Adipose tissue (tissue), 3 donors: ENCODE results near the gene OSER1. TPM values are rescaled to one million over a fixed set of nuclear protein-coding genes. Genes with fewer than 3 reads are reported as not detected.

Experiments used
- H3K27ac ChIP-seq: one replicate; pipeline ENCODE4 v1.5.1; 2013; ENCODE audit warnings: low read depth, low read length
- WGBS, 3 donors: extraction: QIAGEN DNeasy Blood & Tissue Kit; methylation state at CpG; one replicate each; pipeline ENCODE4 v1.1.7; 2013; 5-methylcytosine and 5-hydroxymethylcytosine counted together
- polyA plus RNA-seq, 3 donors: library from polyadenylated mRNA; stranded (reverse); fragments of 200-250 nt; gene quantifications; one replicate each; pipeline ENCODE4 v1.2.3, GENCODE V29; 2013
- donor health status: healthy with polysubstance abuse.
- donor health status: Bipolar disorder and iron deficiency.
- donor health status: healthy.

The OSER1 gene
- polyA plus RNA-seq, 3 donors = 18.8 to 28.9 (median 28.6) TPM

GRCh38 chr20:44166008-44166407 is 44.6 kb downstream of the OSER1 start:
- WGBS, 3 donors = 47 to 58% (median 57%) methylated on average over 4 of the region's 4 CpGs
- no peak overlapping the region for H3K27ac ChIP-seq

DNA sequence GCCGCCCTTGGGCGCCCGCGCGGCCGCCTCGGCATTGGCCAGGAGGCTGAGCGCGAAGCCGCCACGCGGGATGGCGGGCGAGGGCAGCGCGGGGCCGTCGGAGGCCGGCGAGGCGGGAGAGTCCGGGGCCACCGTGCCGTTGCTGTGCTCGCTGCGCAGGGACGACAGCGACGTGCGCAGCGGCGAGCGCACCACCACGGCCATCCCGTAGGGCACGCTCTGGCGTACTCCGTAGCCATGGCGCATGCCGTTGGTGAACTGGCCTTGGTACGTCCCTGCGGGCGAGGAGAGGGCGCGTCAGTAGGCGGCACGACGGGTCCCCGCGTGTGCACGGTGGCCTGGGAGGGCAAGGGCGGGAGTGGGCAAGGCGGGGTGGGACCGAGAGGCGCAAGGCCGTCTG is 50.4 kb downstream of the OSER1 start:
- 56 to 65% (median 58%) methylated on average over 55 to 56 of the region's 56 CpGs for WGBS, 3 donors
- H3K27ac ChIP-seq = no peak overlapping the region

- 68 to 75% (median 73%) methylated on average over 49 to 50 of the region's 50 CpGs for WGBS, 3 donors
- no peak overlapping the region for H3K27ac ChIP-seq
These were observed 50.9 kb downstream of the OSER1 start for GRCh38 chr20:44159711-44160110.

- no peak overlapping the region for H3K27ac ChIP-seq
- WGBS, 3 donors = 56 to 91% (median 91%) methylated on average over 2 of the region's 2 CpGs
These were observed 51.4 kb downstream of the OSER1 start for GRCh38 chr20:44159125-44159524.

- no peak overlapping the region for H3K27ac ChIP-seq
- WGBS, 3 donors = 89 to 96% (median 90%) methylated on average over 5 of the region's 5 CpGs
These were observed 53.5 kb downstream of the OSER1 start for GRCh38 chr20:44157061-44157460.

DNA sequence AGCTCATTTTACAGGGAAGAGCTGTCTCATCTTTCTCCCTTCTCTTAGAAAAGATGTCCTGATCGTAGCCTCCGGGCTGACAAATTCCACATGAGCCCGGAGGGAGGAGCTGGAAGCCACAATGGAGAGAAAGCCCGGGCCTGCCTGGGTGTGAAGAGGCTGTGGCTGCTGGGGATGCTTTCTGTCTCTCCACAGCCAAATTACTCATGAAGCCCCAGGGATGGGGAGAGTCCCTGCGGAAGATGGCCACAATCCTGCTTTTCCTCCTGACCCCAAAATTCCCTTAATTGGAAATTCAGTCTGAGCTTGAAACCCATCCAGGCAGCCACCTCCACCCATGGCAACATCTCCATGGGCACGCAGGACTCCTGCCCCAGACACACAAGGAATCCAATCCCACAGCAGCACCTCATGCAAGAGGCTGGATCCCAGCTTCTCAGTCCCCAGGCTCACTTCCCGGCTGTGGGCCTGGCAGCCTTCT is 56.0 kb downstream of the OSER1 start:
- 50 to 58% (median 55%) methylated on average over 7 of the region's 7 CpGs for WGBS, 3 donors
- H3K27ac ChIP-seq = no peak overlapping the region

DNA sequence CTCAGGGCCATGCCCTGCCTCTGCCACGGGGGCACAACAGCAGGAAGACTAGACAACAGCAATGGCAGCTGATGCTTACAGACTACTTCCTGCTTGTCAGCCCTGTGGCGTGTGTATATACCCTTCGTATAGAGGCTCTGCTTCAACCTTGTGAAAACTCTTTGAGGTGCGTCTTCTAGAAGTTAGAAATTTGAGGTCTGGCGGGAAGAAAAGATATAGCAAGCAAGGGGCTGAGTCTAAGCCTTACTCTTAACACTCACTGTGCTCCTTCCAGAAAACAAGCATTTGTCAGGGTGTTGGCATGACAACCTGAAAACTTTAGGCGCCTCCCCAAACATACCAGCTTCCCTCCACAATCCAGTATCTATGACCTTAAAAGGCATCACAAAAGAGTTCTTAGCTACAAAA is 56.9 kb downstream of the OSER1 start:
- no peak overlapping the region for H3K27ac ChIP-seq
- 41 to 57% (median 55%) methylated on average over 6 of the region's 6 CpGs for WGBS, 3 donors

DNA sequence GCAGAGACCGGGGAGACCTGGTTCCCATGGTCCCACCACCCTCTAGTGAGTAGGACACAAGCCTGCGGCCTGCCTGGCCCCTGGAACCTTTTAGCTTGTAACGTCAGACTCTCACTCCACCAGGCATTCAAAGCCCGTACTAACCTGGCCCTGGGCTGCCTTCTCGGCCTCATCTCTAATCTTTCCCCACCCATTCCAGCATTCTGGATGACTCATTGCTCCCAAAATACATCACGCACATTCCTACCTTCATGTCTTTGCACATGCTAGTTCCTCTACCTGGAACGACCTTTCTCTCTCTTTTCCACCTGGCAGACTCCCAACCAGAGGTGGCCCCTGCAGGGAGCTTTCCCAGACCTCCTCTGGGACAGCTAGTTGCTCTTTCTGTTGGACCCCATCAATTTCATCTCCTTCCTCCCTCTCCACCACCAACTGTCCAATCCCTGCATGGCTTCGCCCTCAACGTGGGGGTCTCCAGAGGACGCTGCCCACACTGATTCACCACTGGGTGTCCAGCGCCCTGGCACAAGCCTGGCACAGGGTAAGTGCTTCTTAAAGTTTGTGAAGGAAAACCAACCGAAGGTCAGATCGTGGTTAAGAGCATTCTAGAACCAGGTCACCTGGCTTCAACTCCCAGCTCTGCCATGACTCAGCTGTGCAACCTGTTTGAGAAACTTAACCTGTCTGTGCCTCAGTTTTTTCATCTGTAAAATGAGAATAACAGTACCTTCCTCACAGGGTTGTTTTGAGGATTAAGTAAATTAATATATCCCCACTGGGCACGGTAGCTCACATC is 58.8 kb downstream of the OSER1 start:
- 76 to 81% (median 79%) methylated on average over 14 of the region's 14 CpGs for WGBS, 3 donors
- no peak overlapping the region for H3K27ac ChIP-seq

DNA sequence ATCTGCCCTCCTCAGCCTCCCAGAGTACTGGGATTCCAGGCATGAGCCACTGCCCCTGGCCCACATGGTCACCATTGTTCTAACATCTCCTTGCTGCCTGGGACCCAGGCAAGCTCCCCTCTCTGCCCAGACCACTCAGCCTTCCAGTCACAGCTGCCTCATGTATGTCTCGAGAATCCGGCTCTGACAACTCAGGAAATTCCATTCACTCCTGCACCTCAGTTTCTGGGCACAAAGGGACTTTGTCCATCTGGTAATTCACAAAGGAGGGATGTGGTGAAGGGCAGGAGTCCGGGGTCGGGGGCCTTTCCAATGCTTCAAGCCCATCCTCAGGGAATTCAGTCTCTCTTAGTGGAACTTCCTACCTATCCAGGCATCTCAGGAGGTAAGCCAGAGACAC is 64.3 kb downstream of the OSER1 start:
- H3K27ac ChIP-seq = no peak overlapping the region
- WGBS, 3 donors = 63 to 77% (median 65%) methylated on average over 4 of the region's 4 CpGs

Other genes with a start within 250 kb of the OSER1 start
- gene JPH2, start 23.6 kb downstream of the OSER1 start, polyA plus RNA-seq = 1 to 10 TPM in 2 of 3 donors, under 1 TPM in 1; 0.43 to 3.0 (median 1.6) TPM
- gene GDAP1L1, start 36.5 kb upstream of the OSER1 start, polyA plus RNA-seq = under 1 TPM in 2 of 3 donors, not detected in 1; 0.06 to 0.10 TPM
- gene FITM2, start 100.4 kb upstream of the OSER1 start, polyA plus RNA-seq = 10 to 100 TPM in 1 of 3 donors, 1 to 10 TPM in 2; 5.7 to 19.7 (median 6.1) TPM
- gene R3HDML, start 126.3 kb upstream of the OSER1 start, polyA plus RNA-seq = not detected
- gene HNF4A, start 144.9 kb upstream of the OSER1 start, polyA plus RNA-seq = 10 to 100 TPM in 1 of 3 donors, under 1 TPM in 2; 0.22 to 13.6 (median 0.68) TPM